Liver (tissue), 3 donors: ENCODE results near the gene ZNF154.

ENCODE experiments used
- FOXA1 ChIP-seq: IDR thresholded peaks from 2 replicates; pipeline ENCODE4 v1.6.1; 2016; ENCODE audit warnings: antibody characterized with exemption
- FOXA2 ChIP-seq: IDR thresholded peaks from 2 replicates; pipeline ENCODE4 v1.6.1; 2016; ENCODE audit warnings: antibody characterized with exemption
- GABPA ChIP-seq, 2 donors: IDR thresholded peaks in 1 of 2; conservative IDR thresholded peaks in 1 of 2; 2 replicates each; pipeline ENCODE4 v1.6.1; 2016; ENCODE audit warnings: antibody characterized with exemption in 2 of 2, mild to moderate bottlenecking in 1 of 2, moderate library complexity in 1 of 2
- JUND ChIP-seq, 2 donors: IDR thresholded peaks; 2 replicates each; pipeline ENCODE4 v1.6.1; 2016; ENCODE audit warnings: antibody characterized with exemption in 2 of 2
- NR2F2 ChIP-seq: IDR thresholded peaks from 2 replicates; pipeline ENCODE4 v1.6.1; 2016; ENCODE audit warnings: antibody characterized with exemption
- RXRA ChIP-seq, 2 donors: IDR thresholded peaks; 2 replicates each; pipeline ENCODE4 v1.6.1; 2017 to 2018; ENCODE audit warnings: antibody characterized with exemption in 2 of 2, mild to moderate bottlenecking in 1 of 2
- TAF1 ChIP-seq: conservative IDR thresholded peaks from 2 replicates; pipeline ENCODE4 v1.6.1; 2016; ENCODE audit warnings: antibody characterized with exemption, mild to moderate bottlenecking
- YY1 ChIP-seq: IDR thresholded peaks from 2 replicates; pipeline ENCODE4 v1.6.1; 2016; ENCODE audit warnings: antibody characterized with exemption, mild to moderate bottlenecking
- TF ChIP-seq, protein P1 (sequence below): fragments of 150-350 bp; IDR thresholded peaks from 2 replicates; pipeline ENCODE4 v1.5.1; 2017; ENCODE audit warnings: improper control_type of control experiment, low read depth, low read length; ENCODE audit not compliant: missing input control
- TF ChIP-seq, protein P2 (sequence below): IDR thresholded peaks from 2 replicates; pipeline ENCODE4 v1.6.1; 2016; ENCODE audit warnings: antibody characterized with exemption
- TF ChIP-seq, protein P3 (sequence below): IDR thresholded peaks from 2 replicates; pipeline ENCODE4 v1.6.1; 2016; ENCODE audit warnings: antibody characterized with exemption
- donor health status: healthy.
- donor health status: healthy.

DNA sequence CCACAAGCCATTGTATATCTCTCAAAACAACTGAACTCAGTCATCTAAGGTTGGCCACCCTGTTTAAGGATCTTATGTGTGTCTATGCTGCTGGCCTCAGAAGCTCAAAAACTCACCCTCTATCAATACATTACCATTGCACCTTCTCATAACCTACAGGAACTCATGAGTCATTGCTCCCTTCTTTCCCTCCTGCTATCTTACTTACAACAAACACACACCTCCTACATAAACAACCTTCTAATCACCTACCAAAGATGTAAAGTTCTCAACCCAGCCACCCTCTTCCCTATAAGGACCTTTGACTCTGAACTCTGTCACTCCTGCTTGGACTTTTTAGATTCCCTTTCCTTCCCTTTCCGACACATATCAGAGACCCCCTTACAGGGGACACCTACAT, 53.6 kb downstream of the ZNF154 start:
- no peak for TF ChIP-seq GABPA (IDR thresholded peaks at IDR 0.05 in 1 of 2, conservative IDR thresholded peaks at IDR 0.05 in 1 of 2)
- TF ChIP-seq, protein P1, sequence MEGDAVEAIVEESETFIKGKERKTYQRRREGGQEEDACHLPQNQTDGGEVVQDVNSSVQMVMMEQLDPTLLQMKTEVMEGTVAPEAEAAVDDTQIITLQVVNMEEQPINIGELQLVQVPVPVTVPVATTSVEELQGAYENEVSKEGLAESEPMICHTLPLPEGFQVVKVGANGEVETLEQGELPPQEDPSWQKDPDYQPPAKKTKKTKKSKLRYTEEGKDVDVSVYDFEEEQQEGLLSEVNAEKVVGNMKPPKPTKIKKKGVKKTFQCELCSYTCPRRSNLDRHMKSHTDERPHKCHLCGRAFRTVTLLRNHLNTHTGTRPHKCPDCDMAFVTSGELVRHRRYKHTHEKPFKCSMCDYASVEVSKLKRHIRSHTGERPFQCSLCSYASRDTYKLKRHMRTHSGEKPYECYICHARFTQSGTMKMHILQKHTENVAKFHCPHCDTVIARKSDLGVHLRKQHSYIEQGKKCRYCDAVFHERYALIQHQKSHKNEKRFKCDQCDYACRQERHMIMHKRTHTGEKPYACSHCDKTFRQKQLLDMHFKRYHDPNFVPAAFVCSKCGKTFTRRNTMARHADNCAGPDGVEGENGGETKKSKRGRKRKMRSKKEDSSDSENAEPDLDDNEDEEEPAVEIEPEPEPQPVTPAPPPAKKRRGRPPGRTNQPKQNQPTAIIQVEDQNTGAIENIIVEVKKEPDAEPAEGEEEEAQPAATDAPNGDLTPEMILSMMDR: no peak
- no peak for TF ChIP-seq RXRA (IDR thresholded peaks at IDR 0.05)
- no peak for TF ChIP-seq NR2F2
- no peak for TF ChIP-seq JUND (IDR thresholded peaks at IDR 0.05)
- TF ChIP-seq, protein P2, sequence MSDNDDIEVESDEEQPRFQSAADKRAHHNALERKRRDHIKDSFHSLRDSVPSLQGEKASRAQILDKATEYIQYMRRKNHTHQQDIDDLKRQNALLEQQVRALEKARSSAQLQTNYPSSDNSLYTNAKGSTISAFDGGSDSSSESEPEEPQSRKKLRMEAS: no peak
- TF ChIP-seq FOXA1: no peak
- no peak for TF ChIP-seq YY1
- TF ChIP-seq, protein P3, sequence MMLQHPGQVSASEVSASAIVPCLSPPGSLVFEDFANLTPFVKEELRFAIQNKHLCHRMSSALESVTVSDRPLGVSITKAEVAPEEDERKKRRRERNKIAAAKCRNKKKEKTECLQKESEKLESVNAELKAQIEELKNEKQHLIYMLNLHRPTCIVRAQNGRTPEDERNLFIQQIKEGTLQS: no peak
- no peak for TF ChIP-seq FOXA2
- TF ChIP-seq TAF1: no peak
